Activated naive CD8-positive, alpha-beta T cell (primary cell): ENCODE results near the gene BAIAP2.
A peak's percentile ranks its signal among the peaks of the same experiment; 100 is the strongest.
"Not testable (repeated sequence)": the region's sequence is repeated elsewhere in the genome, so short reads cannot be mapped to it uniquely, and the experiment has no call there.

Source experiments
- H3K27ac Mint-ChIP-seq: one replicate; pipeline ENCODE4 v1.8.0; 2021; ENCODE audit warnings: mixed read lengths
- H3K27me3 Mint-ChIP-seq: one replicate; pipeline ENCODE4 v1.8.0; 2021; ENCODE audit warnings: mixed read lengths
- H3K36me3 Mint-ChIP-seq: one replicate; pipeline ENCODE4 v1.8.0; 2021; ENCODE audit warnings: mixed read lengths
- H3K4me1 Mint-ChIP-seq: one replicate; pipeline ENCODE4 v1.8.0; 2021; ENCODE audit warnings: low read depth, mixed read lengths
- H3K4me3 Mint-ChIP-seq: one replicate; pipeline ENCODE4 v1.8.0; 2021; ENCODE audit warnings: mild to moderate bottlenecking, mixed read lengths
- H3K9me3 Mint-ChIP-seq: one replicate; pipeline ENCODE4 v1.8.0; 2021; ENCODE audit warnings: low read depth, mixed read lengths

BAIAP2 gene

DNA sequence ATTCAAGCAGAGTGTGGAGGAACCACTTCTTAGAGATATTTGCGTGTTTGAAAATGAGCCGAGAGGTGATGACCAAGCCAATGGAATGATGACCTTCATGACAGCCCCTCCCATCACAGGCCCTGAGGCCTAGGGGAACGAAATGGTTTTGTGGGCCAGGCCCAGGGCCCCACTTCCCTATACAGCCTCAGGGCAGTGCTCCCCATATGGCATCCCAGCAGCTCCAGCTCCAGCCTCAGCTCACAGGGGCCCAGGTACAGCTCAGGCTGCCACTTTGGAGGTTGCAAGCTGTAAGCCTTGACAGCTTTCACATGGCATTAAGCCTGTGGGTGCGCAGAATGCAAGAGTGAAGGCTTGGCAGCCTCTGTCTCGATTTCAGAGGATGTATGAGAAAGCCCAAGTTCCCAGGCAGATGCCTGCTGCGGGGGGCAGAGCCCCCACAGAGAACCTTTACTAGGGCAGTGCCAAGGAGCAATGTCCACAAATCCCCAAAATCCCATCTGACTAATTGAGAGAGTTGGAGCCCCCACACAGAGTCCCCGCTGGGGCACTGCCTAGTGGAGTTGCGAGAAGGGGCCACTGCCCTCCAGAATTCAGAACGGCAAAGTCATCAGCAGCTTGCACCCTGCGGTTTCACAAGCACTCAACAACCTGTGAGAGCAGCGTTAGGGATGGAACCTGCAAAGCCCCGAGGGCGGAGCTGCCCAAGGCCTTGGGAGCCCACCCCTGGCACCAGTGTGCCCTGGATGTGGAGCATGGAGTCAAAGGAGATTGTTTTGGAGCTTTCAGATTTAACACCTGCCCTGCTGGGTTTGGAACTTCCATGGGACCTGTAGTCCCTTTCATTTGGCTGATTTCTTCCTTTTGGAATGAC is 22.1 kb upstream of the BAIAP2 start:
- Mint-ChIP-seq H3K36me3 (peaks cover 13% of the 10 kb centered on the region), H3K27ac (no peak overlapping the region), H3K4me1 (peaks cover 8% of the 10 kb centered on the region), H3K27me3 (no peaks in the 10 kb centered on the region), H3K4me3 (no peak overlapping the region), H3K9me3 (peaks cover 5% of the 10 kb centered on the region)

- Mint-ChIP-seq H3K36me3 (peaks cover 13% of the 10 kb centered on the region), H3K4me1 (peaks cover 16% of the 10 kb centered on the region), H3K27me3 (no peaks in the 10 kb centered on the region), H3K4me3 (no peak overlapping the region), H3K9me3 (peaks cover 5% of the 10 kb centered on the region), H3K27ac (no peak overlapping the region)
Measured at GRCh38 chr17:81013642-81014041, 21.3 kb upstream of the BAIAP2 start.

DNA sequence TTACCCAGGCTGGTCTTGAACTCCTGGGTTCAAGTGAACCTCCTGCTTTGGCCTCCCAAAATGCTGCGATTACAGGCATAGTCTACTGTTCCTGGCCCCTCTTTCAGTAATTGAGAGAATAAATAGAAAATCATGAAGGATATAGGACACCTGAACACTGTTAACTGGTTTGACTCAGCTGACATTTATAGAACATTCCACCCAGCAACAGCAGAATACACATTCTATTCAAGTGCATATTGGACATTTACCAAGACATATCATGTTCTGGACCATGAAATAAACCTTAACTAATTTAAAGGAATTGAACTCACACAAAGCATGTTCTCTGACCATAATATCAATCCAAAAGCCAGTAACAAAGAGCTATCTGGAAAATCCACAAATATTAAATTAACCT is 19.8 kb upstream of the BAIAP2 start:
- H3K4me3 Mint-ChIP-seq: no peak overlapping the region
- H3K4me1 Mint-ChIP-seq: peaks cover 27% of the 10 kb centered on the region
- H3K9me3 Mint-ChIP-seq: peaks cover 5% of the 10 kb centered on the region
- no peaks in the 10 kb centered on the region for H3K27me3 Mint-ChIP-seq
- H3K36me3 Mint-ChIP-seq: peaks cover 13% of the 10 kb centered on the region
- no peak overlapping the region for H3K27ac Mint-ChIP-seq

DNA sequence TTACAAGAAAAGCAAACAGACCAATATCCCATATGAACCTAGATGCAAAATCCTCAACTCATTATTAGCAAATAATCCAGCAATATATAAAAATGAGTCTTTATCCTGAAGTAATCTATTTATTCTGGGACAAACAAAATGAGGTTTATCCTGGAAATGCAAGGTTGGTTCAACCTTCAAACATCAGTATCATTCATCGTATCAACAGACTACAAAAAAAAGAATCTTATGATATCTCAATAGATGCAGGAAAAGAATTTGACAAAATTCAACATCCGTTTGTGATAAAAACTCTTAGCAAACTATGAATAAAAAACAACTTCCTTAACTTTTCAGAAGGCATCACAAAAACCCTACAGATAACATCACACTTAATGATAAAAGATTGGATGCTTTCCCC is 18.4 kb upstream of the BAIAP2 start:
- Mint-ChIP-seq H3K27ac (peak overlapping the region; percentile 35), H3K36me3 (peaks cover 10% of the 10 kb centered on the region), H3K4me3 (peak overlapping the region; percentile 11), H3K27me3 (no peaks in the 10 kb centered on the region), H3K4me1 (peaks cover 27% of the 10 kb centered on the region), H3K9me3 (no peaks in the 10 kb centered on the region)

- H3K4me3 Mint-ChIP-seq, H3K9me3 Mint-ChIP-seq, H3K36me3 Mint-ChIP-seq, H3K27me3 Mint-ChIP-seq: not testable (repeated sequence)
- H3K27ac Mint-ChIP-seq: peak overlapping the region; percentile 87
- peaks cover 30% of the 10 kb centered on the region for H3K4me1 Mint-ChIP-seq
Measured at GRCh38 chr17:81017330-81017729, 17.6 kb upstream of the BAIAP2 start.

- no peaks in the 10 kb centered on the region for H3K27me3 Mint-ChIP-seq
- peak overlapping the region; percentile 80 for H3K4me3 Mint-ChIP-seq
- H3K4me1 Mint-ChIP-seq: peaks cover 31% of the 10 kb centered on the region
- H3K9me3 Mint-ChIP-seq: no peaks in the 10 kb centered on the region
- peak overlapping the region; percentile 87 for H3K27ac Mint-ChIP-seq
- peaks cover 8% of the 10 kb centered on the region for H3K36me3 Mint-ChIP-seq
Measured at GRCh38 chr17:81018044-81018802, 16.7 kb upstream of the BAIAP2 start.

DNA sequence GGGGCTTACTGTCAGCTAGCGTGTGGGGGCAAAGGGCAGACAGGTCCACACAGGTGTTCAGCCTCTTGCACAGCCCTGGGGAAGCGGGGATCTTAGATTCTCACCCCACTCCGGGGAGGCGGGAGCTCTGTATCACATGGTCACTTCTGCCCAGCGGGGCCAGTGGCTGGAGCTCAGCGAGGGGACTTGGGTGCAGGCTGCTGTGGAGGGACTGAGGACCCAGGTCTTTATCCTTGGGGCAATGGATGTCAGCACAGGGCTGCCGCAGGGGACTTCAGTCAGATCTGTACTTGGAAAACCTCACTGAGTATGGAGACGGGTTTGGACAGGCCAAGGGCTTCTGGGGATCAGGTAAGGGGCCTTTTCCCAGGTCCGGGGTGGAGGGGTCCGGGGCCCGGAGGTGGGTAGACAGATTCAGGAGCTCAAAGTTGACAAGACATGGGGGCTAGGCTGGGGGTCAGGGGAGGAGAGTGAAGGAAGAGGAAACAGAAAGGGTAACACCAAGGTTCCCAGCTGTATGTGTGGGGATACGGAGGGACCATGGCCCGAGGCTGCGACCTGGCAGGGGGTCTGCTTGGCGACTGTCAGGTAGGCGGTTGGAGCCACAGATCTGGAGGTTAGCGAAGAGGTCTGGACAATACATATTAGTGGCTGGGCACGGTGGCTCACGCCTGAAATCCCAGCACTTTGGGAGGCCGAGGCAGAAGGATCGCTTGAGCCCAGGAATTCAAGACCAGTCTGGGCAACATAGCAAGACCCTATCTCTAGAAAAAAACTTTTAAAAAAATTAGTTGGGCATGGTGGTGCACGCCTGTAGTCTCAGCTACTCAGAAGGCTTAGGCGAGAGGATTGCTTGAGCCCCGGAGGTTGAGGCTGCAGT is 15.1 kb upstream of the BAIAP2 start:
- Mint-ChIP-seq H3K36me3 (peaks cover 7% of the 10 kb centered on the region), H3K27me3 (no peaks in the 10 kb centered on the region), H3K4me3 (no peak overlapping the region), H3K9me3 (no peaks in the 10 kb centered on the region), H3K4me1 (peaks cover 37% of the 10 kb centered on the region), H3K27ac (no peak overlapping the region)

- Mint-ChIP-seq H3K9me3 (no peaks in the 10 kb centered on the region), H3K4me3 (no peak overlapping the region), H3K36me3 (peaks cover 7% of the 10 kb centered on the region)
Measured at GRCh38 chr17:81020443-81020766, 14.5 kb upstream of the BAIAP2 start.

DNA sequence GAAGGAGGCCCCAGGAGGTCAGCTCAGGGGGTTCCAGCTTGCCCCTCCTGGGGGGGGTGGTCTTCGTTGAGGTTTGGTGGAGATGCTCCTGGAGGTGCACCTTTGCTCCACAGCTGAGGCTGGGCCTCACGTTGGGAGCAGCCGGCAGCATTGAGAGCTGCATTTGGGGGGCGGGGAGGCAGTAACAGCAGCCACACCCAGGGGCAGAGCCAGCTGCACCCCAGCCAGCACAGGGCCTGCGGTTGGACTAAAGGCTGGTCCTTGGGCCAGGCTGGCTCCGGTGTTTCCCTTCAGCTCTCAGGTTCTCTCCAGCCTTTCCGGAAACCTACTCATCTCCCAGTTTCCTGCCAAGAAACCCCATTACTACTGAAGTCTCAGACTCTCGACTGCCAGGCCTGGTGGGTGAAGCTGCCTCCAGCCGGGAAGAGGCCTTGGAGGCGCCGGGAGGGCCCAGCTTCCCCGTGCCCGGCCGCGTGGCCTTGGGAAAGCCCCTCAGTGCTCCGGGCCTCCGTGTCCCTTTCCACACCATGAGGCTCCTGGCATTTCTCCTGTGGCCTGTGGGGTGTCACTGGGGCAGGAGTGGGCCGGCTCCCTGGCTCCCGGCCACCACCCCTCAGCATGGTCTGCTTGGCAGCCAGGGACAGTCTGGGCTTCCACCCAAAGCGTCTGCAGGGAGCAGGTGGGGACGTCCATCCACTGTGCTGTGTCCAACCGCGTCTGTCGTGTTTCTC is 14.0 kb upstream of the BAIAP2 start:
- no peaks in the 10 kb centered on the region for H3K27me3 Mint-ChIP-seq
- peaks cover 37% of the 10 kb centered on the region for H3K4me1 Mint-ChIP-seq
- H3K36me3 Mint-ChIP-seq: peaks cover 4% of the 10 kb centered on the region
- no peaks in the 10 kb centered on the region for H3K9me3 Mint-ChIP-seq
- no peak overlapping the region for H3K27ac Mint-ChIP-seq
- H3K4me3 Mint-ChIP-seq: no peak overlapping the region

More at GRCh38 chr17:81020443-81020766, 14.5 kb upstream of the BAIAP2 start:
- H3K4me1 Mint-ChIP-seq: peaks cover 37% of the 10 kb centered on the region
- H3K27me3 Mint-ChIP-seq: no peaks in the 10 kb centered on the region
- no peak overlapping the region for H3K27ac Mint-ChIP-seq

DNA sequence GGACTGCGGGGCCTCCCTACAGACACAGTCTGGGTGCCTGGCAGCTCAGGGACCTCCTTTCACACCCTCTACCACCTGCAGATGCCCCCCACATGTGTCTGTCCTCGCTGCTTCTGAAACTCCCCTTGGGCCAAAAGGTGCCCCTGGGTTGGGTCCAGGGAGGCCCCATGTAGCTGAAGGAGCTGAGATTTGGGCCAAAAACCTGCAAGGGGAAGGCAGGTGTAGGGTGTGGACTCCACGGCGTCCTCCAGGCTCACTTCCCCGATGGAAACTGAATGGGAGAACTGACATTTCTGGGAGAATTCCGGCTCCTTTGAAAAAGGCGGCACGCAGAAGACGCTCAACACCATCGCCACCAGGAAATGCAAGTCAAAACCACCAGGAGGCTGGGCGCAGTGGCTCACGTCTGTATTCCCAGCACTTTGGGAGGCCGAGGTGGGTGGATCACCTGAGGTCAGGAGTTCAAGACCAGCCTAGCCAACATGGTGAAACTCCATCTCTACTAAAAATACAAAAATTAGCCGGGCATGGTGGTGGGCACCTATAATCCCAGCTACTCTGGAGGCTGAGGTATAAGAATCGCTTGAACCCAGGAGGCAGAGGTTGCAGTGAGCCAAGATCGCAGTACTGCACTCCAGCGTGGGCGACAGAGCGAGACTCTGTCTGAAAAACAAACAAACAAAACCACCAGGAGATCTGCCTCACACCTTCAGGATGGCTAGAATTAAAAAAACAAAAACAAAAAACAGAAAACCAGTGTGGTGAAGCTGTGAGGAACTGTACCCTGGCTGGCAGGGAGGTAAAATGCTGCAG is 13.2 kb upstream of the BAIAP2 start:
- H3K36me3 Mint-ChIP-seq: no peaks in the 10 kb centered on the region

DNA sequence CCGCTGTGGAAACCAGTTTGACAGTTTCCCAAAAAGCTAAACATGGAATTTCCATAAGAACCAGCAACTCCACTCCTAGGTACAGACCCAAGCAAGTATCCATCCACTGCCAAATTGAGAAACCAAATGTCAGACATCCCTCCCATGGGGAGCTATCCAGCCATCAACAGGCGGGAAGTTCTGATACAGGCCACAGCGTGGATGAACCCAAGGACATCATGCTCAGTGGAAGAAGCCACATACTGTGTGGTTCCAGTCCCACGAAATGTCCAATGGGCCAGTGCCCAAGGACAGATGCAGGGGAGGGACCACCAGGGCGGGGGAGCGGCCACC is 12.6 kb upstream of the BAIAP2 start:
- Mint-ChIP-seq H3K9me3 (no peaks in the 10 kb centered on the region), H3K4me3 (no peak overlapping the region)

More for the DNA sequence above, 13.2 kb upstream of the BAIAP2 start:
- no peak overlapping the region for H3K4me3 Mint-ChIP-seq
- H3K27ac Mint-ChIP-seq: no peak overlapping the region
- no peaks in the 10 kb centered on the region for H3K27me3 Mint-ChIP-seq
- no peaks in the 10 kb centered on the region for H3K9me3 Mint-ChIP-seq
- H3K4me1 Mint-ChIP-seq: peaks cover 35% of the 10 kb centered on the region

GRCh38 chr17:81025065-81025740 is 9.7 kb upstream of the BAIAP2 start:
- Mint-ChIP-seq H3K4me1 (peaks cover 18% of the 10 kb centered on the region), H3K4me3 (no peak overlapping the region), H3K27me3 (no peaks in the 10 kb centered on the region), H3K9me3 (no peaks in the 10 kb centered on the region), H3K27ac (no peak overlapping the region), H3K36me3 (no peaks in the 10 kb centered on the region)

More for the DNA sequence above, 12.6 kb upstream of the BAIAP2 start:
- Mint-ChIP-seq H3K27ac (no peak overlapping the region), H3K36me3 (no peaks in the 10 kb centered on the region), H3K4me1 (peaks cover 34% of the 10 kb centered on the region), H3K27me3 (no peaks in the 10 kb centered on the region)

DNA sequence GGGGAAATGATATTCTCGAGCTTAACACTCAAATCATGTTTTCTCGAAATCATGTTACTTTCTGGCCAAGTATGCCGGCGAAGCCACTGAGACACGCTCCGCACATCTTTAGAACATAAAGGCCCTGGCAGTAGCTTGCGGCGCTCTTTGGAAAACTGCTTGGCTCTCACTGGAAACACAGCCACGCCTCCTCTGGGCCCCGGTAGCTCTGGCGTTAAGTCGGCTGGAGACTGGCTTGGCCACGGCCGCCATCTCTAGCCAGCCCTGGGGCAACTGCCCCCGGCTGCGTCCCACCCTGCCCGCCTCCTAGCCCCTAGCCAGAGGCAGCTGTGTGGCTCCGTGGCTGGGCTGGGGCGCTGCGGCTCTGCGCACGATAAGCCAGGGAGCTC is 9.2 kb upstream of the BAIAP2 start:
- Mint-ChIP-seq H3K4me1 (peaks cover 18% of the 10 kb centered on the region), H3K36me3 (no peaks in the 10 kb centered on the region), H3K4me3 (no peak overlapping the region), H3K9me3 (no peaks in the 10 kb centered on the region), H3K27me3 (no peaks in the 10 kb centered on the region), H3K27ac (no peak overlapping the region)
